HG02852 (cell line): ENCODE data around the gene SEC22C.
"Not testable (repeated sequence)": the region's sequence is repeated elsewhere in the genome, so short reads cannot be mapped to it uniquely, and the experiment has no call there.

Experiments
- ATAC-seq: cut with Tn5 transposase; IDR thresholded peaks from one replicate; pipeline ENCODE4 v1.9.1; 2021; ENCODE audit warnings: mild to moderate bottlenecking, moderate library complexity; ENCODE audit not compliant: unreplicated experiment

Gene SEC22C

DNA sequence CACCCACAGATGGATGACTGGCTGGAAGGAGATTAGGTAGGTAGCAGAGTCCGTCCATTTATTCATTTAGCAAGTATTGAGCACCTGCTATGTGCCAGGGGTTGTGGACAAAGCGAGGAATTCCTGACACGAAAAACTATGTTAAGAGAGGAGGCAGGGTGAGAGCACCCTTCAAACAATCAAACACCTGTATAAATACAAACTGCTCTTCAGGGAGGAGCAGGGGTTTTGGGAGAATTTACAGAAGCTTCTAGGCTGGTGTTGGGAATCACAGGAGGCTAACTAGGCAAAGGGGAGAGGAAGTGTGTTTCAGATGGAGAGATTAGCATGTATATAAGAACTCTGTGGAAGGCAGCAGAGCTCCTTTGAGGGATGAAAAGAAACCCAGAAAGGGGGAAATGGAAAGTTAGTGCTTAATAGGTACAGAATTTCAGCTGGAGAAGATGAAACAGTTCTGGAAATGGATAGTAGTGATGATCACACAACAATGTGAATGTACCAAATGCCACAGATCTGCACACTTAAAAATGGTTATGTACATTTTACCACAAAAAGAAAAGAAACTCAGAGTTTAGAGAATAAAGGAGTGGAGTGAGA is 805 bp upstream of the SEC22C start:
- ATAC-seq = no peak

- no peak for ATAC-seq
These were observed 413 bp downstream of the SEC22C start for GRCh38 chr3:42581400-42581708.

GRCh38 chr3:42579346-42579745 is 2.4 kb downstream of the SEC22C start:
- not testable (repeated sequence) for ATAC-seq

DNA sequence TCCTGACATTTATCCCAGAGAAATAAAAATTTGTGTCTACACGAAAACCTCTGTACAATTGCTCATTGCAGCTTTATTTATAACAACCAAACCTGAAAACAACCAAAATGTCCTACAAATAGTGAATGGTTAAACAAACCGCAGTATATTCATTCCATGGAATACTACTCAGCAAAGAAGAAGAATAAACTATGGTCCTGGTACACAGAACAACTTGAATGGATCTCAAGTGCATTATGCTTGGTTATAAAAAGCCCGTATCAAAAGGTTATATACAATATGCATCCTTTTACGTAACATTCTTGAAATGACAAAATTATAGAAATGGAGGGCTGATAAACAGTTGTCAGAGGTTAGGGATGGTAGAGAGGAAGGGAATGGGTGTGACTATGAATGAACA is 3.7 kb downstream of the SEC22C start:
- ATAC-seq = no peak

GRCh38 chr3:42575137-42575741 is 6.5 kb downstream of the SEC22C start:
- no peak for ATAC-seq

DNA sequence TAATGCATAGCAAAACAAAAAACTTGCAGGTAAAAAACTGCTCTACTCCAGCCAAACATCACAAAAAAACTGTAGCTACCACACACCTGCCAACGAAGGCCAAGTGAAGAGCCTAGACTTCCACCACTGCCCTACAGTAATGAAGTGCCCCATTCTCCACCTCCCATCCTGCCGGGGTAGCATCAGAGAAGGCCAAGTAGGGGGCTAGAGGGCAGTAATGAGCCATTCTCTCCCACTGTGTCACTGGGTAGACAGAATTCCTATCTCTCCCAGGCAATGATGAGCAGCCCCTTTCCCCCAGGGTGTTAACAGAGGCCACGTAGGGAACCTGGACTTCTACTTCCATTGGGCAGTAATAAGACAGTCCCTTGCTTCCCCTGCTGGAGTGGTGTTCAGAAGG is 9.5 kb downstream of the SEC22C start:
- ATAC-seq = no peak

GRCh38 chr3:42569593-42570142 is 12.1 kb downstream of the SEC22C start:
- ATAC-seq = no peak

DNA sequence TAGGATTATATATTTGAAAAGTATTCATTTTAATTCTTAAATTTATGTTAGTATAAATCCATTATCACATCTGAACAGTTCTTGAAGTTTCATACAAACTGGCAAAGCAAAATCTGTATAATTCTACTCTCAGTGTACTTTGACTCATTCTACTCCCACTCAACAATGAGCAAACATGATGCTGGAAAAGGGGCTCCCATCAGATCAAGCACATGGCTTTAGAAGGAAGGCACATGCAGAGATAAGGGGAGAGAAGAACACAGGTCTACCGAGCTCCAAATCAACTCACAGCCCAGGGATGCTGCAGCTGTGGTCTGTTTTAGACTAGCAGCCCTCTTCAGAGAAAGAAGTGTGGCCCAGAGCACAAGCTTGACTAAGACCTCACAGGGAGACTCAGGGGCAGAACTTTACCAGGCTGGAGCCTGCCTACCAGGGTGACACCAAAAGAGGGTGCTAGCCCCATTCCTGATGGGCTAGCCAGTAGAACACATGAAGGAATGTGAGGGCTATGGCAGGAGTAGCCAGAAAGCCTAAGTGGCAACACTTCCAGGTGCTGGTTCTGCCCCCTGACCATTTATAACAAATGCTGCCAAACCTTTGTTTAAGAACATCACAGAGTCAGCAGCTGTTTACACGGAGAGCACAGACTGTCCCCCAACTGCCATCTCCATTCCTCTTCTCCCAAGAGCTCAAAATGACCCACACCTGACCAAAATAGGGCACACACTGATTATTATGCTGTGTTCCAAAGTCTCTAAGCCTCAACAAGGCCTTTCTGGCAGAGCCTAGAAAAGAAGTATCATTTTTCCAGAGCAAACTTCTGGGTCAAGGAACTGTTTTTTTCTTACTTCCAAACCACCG is 19.5 kb downstream of the SEC22C start:
- no peak for ATAC-seq

- no peak for ATAC-seq
These were observed 23.9 kb downstream of the SEC22C start for GRCh38 chr3:42557854-42558253.

- not testable (repeated sequence) for ATAC-seq
These were observed 24.9 kb downstream of the SEC22C start for GRCh38 chr3:42556817-42557216.

- no peak for ATAC-seq
These were observed 25.6 kb downstream of the SEC22C start for GRCh38 chr3:42556089-42556632.

DNA sequence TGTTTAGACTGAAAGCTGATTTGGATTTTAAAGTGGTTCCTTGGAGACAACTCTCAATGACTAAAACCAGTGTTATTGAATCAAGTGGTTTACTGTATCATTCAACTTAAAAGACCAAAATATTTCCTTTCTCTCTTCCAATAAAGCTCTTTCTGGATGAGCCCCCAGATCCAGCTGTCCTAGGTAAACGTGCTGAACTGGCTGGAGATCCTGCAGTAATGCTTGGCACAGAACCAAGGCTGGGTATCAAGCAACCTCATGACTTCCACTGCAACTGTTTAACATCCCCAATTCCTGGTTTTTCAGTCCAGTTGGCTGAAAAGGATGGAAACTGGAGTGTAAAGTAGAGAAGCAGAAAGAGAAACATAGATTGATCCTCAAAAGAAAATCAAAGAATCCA is 28.9 kb downstream of the SEC22C start:
- no peak for ATAC-seq

DNA sequence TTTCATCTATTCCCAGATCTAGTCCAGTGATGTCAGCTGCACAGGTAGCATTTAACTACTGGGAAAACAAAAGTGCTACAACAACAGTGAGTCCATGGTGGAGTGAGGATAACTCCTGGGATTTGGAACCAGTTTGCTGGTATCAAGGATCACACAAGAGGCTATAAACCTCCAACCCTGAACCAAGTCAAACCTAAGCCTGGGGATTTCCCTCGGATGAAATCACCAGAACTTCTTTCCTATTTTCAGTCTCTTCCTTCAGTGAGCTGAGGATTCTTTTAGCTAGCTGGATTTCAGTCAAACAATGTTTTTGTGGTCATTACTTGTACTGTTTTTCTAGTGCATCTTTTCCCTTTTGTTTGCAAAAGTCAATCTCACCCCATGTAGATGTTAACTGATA is 31.5 kb downstream of the SEC22C start:
- no peak for ATAC-seq

GRCh38 chr3:42549131-42549530 is 32.6 kb downstream of the SEC22C start:
- no peak for ATAC-seq

DNA sequence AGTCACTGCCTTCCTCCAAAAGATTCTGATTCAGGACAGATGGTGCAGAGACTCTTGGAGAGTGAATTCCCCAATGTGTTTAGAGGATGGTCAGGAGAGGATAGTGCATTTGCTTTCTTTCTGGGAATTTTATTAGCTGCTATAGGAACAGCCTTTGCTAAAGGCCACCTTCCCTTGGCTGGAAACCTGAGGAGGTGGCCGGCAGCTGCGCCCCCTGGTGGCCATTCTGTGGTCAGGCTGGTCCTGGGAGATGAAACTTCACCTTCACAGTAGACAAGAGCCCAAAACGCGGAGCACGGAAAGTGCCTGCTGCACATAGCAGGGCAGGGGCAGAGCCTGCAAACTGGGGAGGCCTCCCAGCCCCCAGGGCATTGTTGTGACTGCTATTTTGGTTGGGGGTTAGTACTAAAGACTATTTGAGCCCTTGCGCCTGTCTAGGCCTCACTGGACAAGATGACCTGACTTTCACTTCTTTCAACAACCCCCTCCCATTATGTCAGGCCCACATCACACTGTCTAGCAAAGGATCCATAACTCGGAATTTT is 34.3 kb downstream of the SEC22C start:
- ATAC-seq = peak; percentile 55

DNA sequence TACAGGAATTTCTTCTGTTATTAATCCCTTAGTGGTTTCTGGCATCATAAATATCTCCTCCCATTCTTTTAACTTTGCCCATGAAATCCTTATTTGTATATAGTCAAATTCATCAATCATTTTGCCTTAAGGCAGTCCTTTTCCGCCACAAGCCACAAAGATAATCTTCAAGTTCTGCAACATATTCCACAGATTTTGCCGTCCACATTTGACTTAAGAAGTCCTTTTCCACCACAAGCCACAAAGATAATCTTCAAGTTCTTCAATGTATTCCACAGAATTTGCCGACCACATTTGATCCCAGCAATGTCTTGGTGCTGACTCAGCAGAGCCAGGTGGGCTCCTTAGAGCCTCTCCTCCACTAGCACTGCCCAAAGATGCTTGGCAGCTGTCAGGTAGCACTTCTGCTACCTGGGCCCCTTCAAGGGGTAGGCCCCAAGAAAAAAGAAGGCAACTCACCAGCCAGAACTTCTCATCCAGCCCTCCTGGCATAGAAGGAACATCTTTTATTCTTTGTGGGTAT is 35.0 kb downstream of the SEC22C start:
- no peak for ATAC-seq

- ATAC-seq = no peak
These were observed 36.4 kb downstream of the SEC22C start for GRCh38 chr3:42545284-42545900.

GRCh38 chr3:42544492-42545283 is 37.1 kb downstream of the SEC22C start:
- ATAC-seq = no peak

DNA sequence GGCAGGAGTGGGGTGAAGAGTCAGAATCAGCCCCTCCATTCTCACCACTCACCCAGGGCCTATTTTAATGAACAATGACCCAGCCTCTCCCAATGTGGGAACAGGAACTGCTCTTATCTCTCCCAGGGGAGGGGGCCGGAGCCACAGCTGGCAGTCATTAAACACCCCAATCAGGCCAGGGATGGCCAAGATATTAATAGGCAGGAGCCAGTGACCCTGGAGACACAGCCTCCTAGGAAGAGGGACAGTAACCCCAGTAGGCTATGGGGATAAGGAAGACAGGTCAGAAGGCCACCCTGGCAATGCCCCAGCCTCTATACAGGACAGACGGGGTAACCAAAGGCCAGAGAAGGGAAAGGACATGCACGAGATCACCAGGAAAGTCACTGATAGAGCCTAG is 40.7 kb downstream of the SEC22C start:
- no peak for ATAC-seq
